Endothelial cell of umbilical vein (primary cell): Measurements from ENCODE around the gene IDI1. TPM values are rescaled to one million over a fixed set of nuclear protein-coding genes. Genes with fewer than 3 reads are reported as not detected.

ENCODE experiments used
- BruUV-seq: library from RNA; stranded (reverse); fragments of 400-500 nt; replicated peaks from 2 replicates; lab custom pipeline; 2021; lab: Mats Ljungman, UMichigan
- CTCF ChIA-PET: fragments of 300-600, 350-600 bp; sonication (Branson Sonifier 250); formaldehyde crosslinking; loops from one replicate; lab custom pipeline; 2021; ENCODE audit warnings: antibody characterized with exemption, inconsistent platforms; lab: Charles Lee
- POLR2A ChIA-PET: fragments of 300-600, 350-600 bp; sonication (Branson Sonifier 250); formaldehyde crosslinking; loops from one replicate; lab custom pipeline; 2021; ENCODE audit warnings: antibody characterized with exemption, inconsistent platforms; lab: Charles Lee
- DNase-seq: peaks from one replicate; pipeline ENCODE4 v3.0.0-alpha.2; 2011; ENCODE audit warnings: low read depth, low spot score
- FAIRE-seq: peaks from 2 replicates; lab custom pipeline; 2011; peaks lifted over from hg19 to GRCh38; lab: Jason Lieb, UNC
- H2AFZ ChIP-seq: 2 replicates; pipeline ENCODE4 v1.6.0; 2012; ENCODE audit warnings: low read depth, low read length, control low read depth, inconsistent platforms
- H3K27ac ChIP-seq: 2 replicates; pipeline ENCODE4 v1.5.1; 2011; ENCODE audit warnings: low read depth, mild to moderate bottlenecking, control low read depth, low read length, moderate library complexity; ENCODE audit not compliant: insufficient read depth
- H3K27me3 ChIP-seq, 2 experiments: 2 replicates each; pipeline versions ENCODE4 v1.6.0 to v1.6.1; 2011; ENCODE audit warnings: low read length in 2 of 2, mixed read lengths in 1 of 2; ENCODE audit not compliant: control insufficient read depth in 2 of 2, insufficient read depth in 2 of 2
- H3K36me3 ChIP-seq, 2 experiments: 2 replicates in 1 of 2; 3 replicates in 1 of 2; pipeline ENCODE4 v1.5.1; 2011; ENCODE audit warnings: low read length in 2 of 2, mild to moderate bottlenecking in 1 of 2, moderate library complexity in 1 of 2; ENCODE audit not compliant: control insufficient read depth in 2 of 2, insufficient read depth in 2 of 2; ENCODE audit errors: extremely low read depth in 1 of 2
- H3K4me1 ChIP-seq: 3 replicates; pipeline ENCODE4 v1.5.1; 2011; ENCODE audit warnings: mild to moderate bottlenecking, low read length; ENCODE audit not compliant: control insufficient read depth, insufficient read depth; ENCODE audit errors: extremely low read depth
- H3K4me2 ChIP-seq: 2 replicates; pipeline ENCODE4 v1.6.1; 2011; ENCODE audit warnings: low read length, control low read depth, mixed read lengths; ENCODE audit not compliant: insufficient read depth
- H3K4me3 ChIP-seq, 3 experiments: fragments of 200-600 bp in 1 of 3; sonication (generic), shearing (Covaris generic) in 1 of 3; replicated peaks in 1 of 3; 2 replicates each; pipeline ENCODE4 v1.5.1; 2011 to 2016; ENCODE audit warnings: control low read depth in 3 of 3, low read length in 3 of 3, mild to moderate bottlenecking in 2 of 3, inconsistent platforms in 1 of 3, low read depth in 1 of 3, moderate library complexity in 1 of 3; ENCODE audit not compliant: insufficient read depth in 1 of 3
- H3K79me2 ChIP-seq: 2 replicates; pipeline ENCODE4 v1.6.0; 2012; ENCODE audit warnings: low read length, inconsistent platforms; ENCODE audit not compliant: control insufficient read depth, insufficient read depth
- H3K9ac ChIP-seq: replicated peaks from 2 replicates; pipeline ENCODE3; 2011; ENCODE audit warnings: low read length, control low read depth; ENCODE audit not compliant: insufficient read depth; ENCODE audit errors: extremely low read depth
- H3K9me1 ChIP-seq: replicated peaks from 3 replicates; pipeline ENCODE4 v1.6.0; 2011; ENCODE audit warnings: mild to moderate bottlenecking, low read length; ENCODE audit not compliant: control insufficient read depth, insufficient read depth; ENCODE audit errors: extremely low read depth
- H3K9me3 ChIP-seq: replicated peaks from 2 replicates; pipeline ENCODE4 v1.5.1; 2012; ENCODE audit warnings: low read length, inconsistent platforms; ENCODE audit not compliant: control insufficient read depth, insufficient read depth
- H4K20me1 ChIP-seq: replicated peaks from 2 replicates; pipeline ENCODE3; 2011; ENCODE audit warnings: mild to moderate bottlenecking, low read length; ENCODE audit not compliant: control insufficient read depth, insufficient read depth; ENCODE audit errors: extremely low read depth
- CTCF ChIP-seq, 2 donors: IDR thresholded peaks; 1 replicate in 1 of 2; 2 replicates in 1 of 2; pipeline ENCODE4 v1.5.1; 2011; ENCODE audit warnings: low read length in 2 of 2, mild to moderate bottlenecking in 2 of 2, moderate library complexity in 2 of 2, control low read depth in 1 of 2, inconsistent platforms in 1 of 2, low read depth in 1 of 2; ENCODE audit not compliant: insufficient read depth in 1 of 2; ENCODE audit errors: extremely low read depth in 1 of 2
- EZH2 ChIP-seq: IDR thresholded peaks from 2 replicates; pipeline ENCODE4 v1.6.1; 2012; ENCODE audit warnings: borderline replicate concordance, low read depth, mild to moderate bottlenecking, moderate library complexity, low read length, inconsistent platforms; ENCODE audit not compliant: severe bottlenecking
- FOS ChIP-seq: IDR thresholded peaks from 2 replicates; pipeline ENCODE4 v1.6.1; 2011; ENCODE audit warnings: mild to moderate bottlenecking, low read length, moderate library complexity, borderline replicate concordance; ENCODE audit not compliant: insufficient read depth
- GATA2 ChIP-seq: IDR thresholded peaks from 2 replicates; pipeline ENCODE4 v1.7.0; 2011; ENCODE audit warnings: low read depth, mild to moderate bottlenecking, moderate library complexity, mixed read lengths, low read length; ENCODE audit not compliant: insufficient read length, insufficient read depth
- JUN ChIP-seq: IDR thresholded peaks from 2 replicates; pipeline ENCODE4 v1.6.1; 2011; ENCODE audit warnings: borderline replicate concordance, low read depth; ENCODE audit not compliant: insufficient read length, insufficient read depth
- MAX ChIP-seq: IDR thresholded peaks from 2 replicates; pipeline ENCODE4 v1.6.1; 2011; ENCODE audit not compliant: insufficient read depth, insufficient read length
- MYC ChIP-seq: IDR thresholded peaks from one replicate; pipeline ENCODE4 v1.6.1; 2011; ENCODE audit warnings: mild to moderate bottlenecking, low read depth, low read length
- POLR2A ChIP-seq: IDR thresholded peaks from 2 replicates; pipeline ENCODE4 v1.6.1; 2012; ENCODE audit warnings: low read depth, mild to moderate bottlenecking, control low read depth, low read length
- POLR2AphosphoS5 ChIP-seq: IDR thresholded peaks from 2 replicates; pipeline ENCODE4 v1.6.1; 2012; ENCODE audit warnings: low read depth, mild to moderate bottlenecking, control low read depth, low read length, moderate library complexity; ENCODE audit not compliant: insufficient read depth
- dilution Hi-C: fragments of 300-500 bp; cut with MboI; formaldehyde crosslinking; loops from one replicate; pipeline ENCODE4 v1.15.0; 2019; ENCODE audit warnings: low sequenced_read_pairs; ENCODE audit not compliant: extremely low pct_ligation_motif_present
- intact Hi-C: fragments of 100-400 bp; cut with micrococcal nuclease; formaldehyde crosslinking; loops from one replicate; pipeline ENCODE4 v1.10.0; 2022
- polyA plus RNA-seq, 4 experiments: library from polyadenylated mRNA; depleted of rRNA in 3 of 4; stranded (reverse) in 3 of 4; unstranded in 1 of 4; fragments of >200 nt; gene quantifications; 2 replicates each; pipeline versions ENCODE4 v1.2.1 to v1.2.3, GENCODE V29; 2011 to 2012; ENCODE audit warnings: missing spikeins in 1 of 4
- total RNA-seq: library from RNA; stranded (reverse); gene quantifications from 2 replicates; pipeline ENCODE4 v1.2.3, GENCODE V29; 2021

IDI1 gene
- total and polyA plus RNA-seq, 2 donors (not counting 3 experiments of a cell fraction or from before 2014, with no cell fraction given) = 42.2 to 63.0 TPM

- Histone ChIP-seq H3K9me3 (no peaks in the 10 kb centered on the region), H4K20me1 (no peaks in the 10 kb centered on the region), H3K9me1 (no peaks in the 10 kb centered on the region), H3K27me3 (no peaks in the 10 kb centered on the region), H3K4me2 (peak overlapping the region; percentile 72), H3K79me2 (peaks cover 47% of the 10 kb centered on the region), H3K4me3 (peak overlapping the region in 1 of 3 experiments; percentile 2), H3K4me1 (peaks cover 33% of the 10 kb centered on the region), H3K9ac (no peak overlapping the region), H3K27ac (peak overlapping the region; percentile 49), H3K36me3 (peaks cover 9 to 15% of the 10 kb centered on the region in 2 experiments), H2AFZ (no peak overlapping the region)
- intact Hi-C loops = no loop called here
- BruUV-seq = TSS peak; percentile 21
- peak; percentile 40 for FAIRE-seq
- ChIA-PET CTCF (interaction anchor here (0.9 kb wide), 1 partner anchor 8 kb away, joined by 3 read pairs; no protein-coding TSS in a partner anchor), POLR2A (interaction anchor here (0.5 kb wide), 1 partner anchor 43 kb away, joined by 4 read pairs; no protein-coding TSS in a partner anchor)
- DNase-seq = peak; percentile 32
- no peak for TF ChIP-seq JUN
- TF ChIP-seq FOS = no peak
- TF ChIP-seq GATA2 = no peak
- no peak for TF ChIP-seq MAX
- no peak for TF ChIP-seq MYC
- no peak for TF ChIP-seq POLR2A
- no peak for TF ChIP-seq POLR2AphosphoS5
- TF ChIP-seq EZH2 = no peak
- TF ChIP-seq CTCF (IDR thresholded peaks at IDR 0.05; ENCODE audit: extremely low read depth in 1 of 2, insufficient read depth in 1 of 2, low read depth in 1 of 2, low read length in 2 of 2) = no peak
- dilution Hi-C loops = no loop called here
Measured at GRCh38 chr10:1043532-1043995, 5.4 kb downstream of the IDI1 start.
